Measurements from ENCODE around the gene ATP8A2. TPM values are rescaled to one million over a fixed set of nuclear protein-coding genes. Genes with fewer than 3 reads are reported as not detected.
"Not testable (repeated sequence)": the region's sequence is repeated elsewhere in the genome, so short reads cannot be mapped to it uniquely, and the experiment has no call there.

The ATP8A2 gene
- total RNA-seq, 1 donor from 2014 or later = 2.1 TPM

GRCh38 chr13:26051657-26052311, 680.0 kb downstream of the ATP8A2 start, which contains the start of gene SHISA2:
SHISA2 (minus strand) TSS chr13:26052016; CDS start chr13:26050975, 1,041 bp downstream.
- Histone ChIP-seq H3K36me3 (ENCODE audit: control insufficient read depth in 3 of 3, insufficient read depth in 3 of 3, low read length in 3 of 3) (peaks cover 0 to under 1% (median 0%) of the 10 kb centered on the region in 3 donors), H3K4me1 (ENCODE audit: control insufficient read depth in 3 of 3, insufficient read depth in 3 of 3, low read length in 3 of 3) (peaks cover 11 to 26% (median 16%) of the 10 kb centered on the region in 3 donors), H3K4me3 (ENCODE audit: low read length in 3 of 3) (peak within 1 kb of the TSS; percentile 68 to 75 (median 75)), H3K9me3 (ENCODE audit: control insufficient read depth in 3 of 3, low read length in 3 of 3) (no peaks in the 10 kb centered on the region), H3K9ac (ENCODE audit: low read depth in 1 of 3, low read length in 3 of 3) (peak within 1 kb of the TSS; percentile 64 to 74 (median 66)), H3K27me3 (ENCODE audit: control insufficient read depth in 3 of 3, insufficient read depth in 3 of 3, low read length in 3 of 3) (peaks cover 7 to 38% (median 20%) of the 10 kb centered on the region in 3 donors), H3K27ac (ENCODE audit: low read depth, low read length) (peak within 1 kb of the TSS; percentile 41)

GRCh38 chr13:26052337-26052736, 680.6 kb downstream of the ATP8A2 start:
- H3K27me3 ChIP-seq (ENCODE audit: control insufficient read depth in 3 of 3, insufficient read depth in 3 of 3, low read length in 3 of 3) = peaks cover 7 to 38% (median 20%) of the 10 kb centered on the region in 3 donors
- H3K4me1 ChIP-seq (ENCODE audit: control insufficient read depth in 3 of 3, insufficient read depth in 3 of 3, low read length in 3 of 3) = peaks cover 11 to 26% (median 16%) of the 10 kb centered on the region in 3 donors
- no peaks in the 10 kb centered on the region for H3K36me3 ChIP-seq (ENCODE audit: control insufficient read depth in 3 of 3, insufficient read depth in 3 of 3, low read length in 3 of 3)
- H3K9ac ChIP-seq (ENCODE audit: low read depth in 1 of 3, low read length in 3 of 3) = peak overlapping the region; percentile 64 to 74 (median 66)
- H3K27ac ChIP-seq (ENCODE audit: low read depth, low read length) = peak overlapping the region; percentile 33
- peak overlapping the region; percentile 63 to 75 (median 68) for H3K4me3 ChIP-seq (ENCODE audit: low read length in 3 of 3)
- no peaks in the 10 kb centered on the region for H3K9me3 ChIP-seq (ENCODE audit: control insufficient read depth in 3 of 3, low read length in 3 of 3)

- peaks cover 11 to 23% (median 16%) of the 10 kb centered on the region in 3 donors for H3K4me1 ChIP-seq (ENCODE audit: control insufficient read depth in 3 of 3, insufficient read depth in 3 of 3, low read length in 3 of 3)
- no peak overlapping the region for H3K4me3 ChIP-seq (ENCODE audit: low read length in 3 of 3)
- no peaks in the 10 kb centered on the region for H3K9me3 ChIP-seq (ENCODE audit: control insufficient read depth in 3 of 3, low read length in 3 of 3)
- H3K36me3 ChIP-seq (ENCODE audit: control insufficient read depth in 3 of 3, insufficient read depth in 3 of 3, low read length in 3 of 3) = no peaks in the 10 kb centered on the region
- no peak overlapping the region for H3K9ac ChIP-seq (ENCODE audit: low read depth in 1 of 3, low read length in 3 of 3)
- peaks cover 7 to 31% (median 20%) of the 10 kb centered on the region in 3 donors for H3K27me3 ChIP-seq (ENCODE audit: control insufficient read depth in 3 of 3, insufficient read depth in 3 of 3, low read length in 3 of 3)
- H3K27ac ChIP-seq (ENCODE audit: low read depth, low read length) = no peak overlapping the region
Measured at GRCh38 chr13:26053418-26053980, 681.7 kb downstream of the ATP8A2 start.

GRCh38 chr13:26054896-26055295, 683.1 kb downstream of the ATP8A2 start:
- Histone ChIP-seq H3K9me3 (ENCODE audit: control insufficient read depth in 3 of 3, low read length in 3 of 3) (no peaks in the 10 kb centered on the region), H3K4me1 (ENCODE audit: control insufficient read depth in 3 of 3, insufficient read depth in 3 of 3, low read length in 3 of 3) (peaks cover 6 to 16% (median 13%) of the 10 kb centered on the region in 3 donors), H3K27ac (ENCODE audit: low read depth, low read length) (no peak overlapping the region), H3K36me3 (ENCODE audit: control insufficient read depth in 3 of 3, insufficient read depth in 3 of 3, low read length in 3 of 3) (no peaks in the 10 kb centered on the region), H3K9ac (ENCODE audit: low read depth in 1 of 3, low read length in 3 of 3) (no peak overlapping the region), H3K27me3 (ENCODE audit: control insufficient read depth in 3 of 3, insufficient read depth in 3 of 3, low read length in 3 of 3) (peaks cover 7 to 22% (median 11%) of the 10 kb centered on the region in 3 donors), H3K4me3 (ENCODE audit: low read length in 3 of 3) (no peak overlapping the region)

- no peaks in the 10 kb centered on the region for H3K27me3 ChIP-seq (ENCODE audit: control insufficient read depth in 3 of 3, insufficient read depth in 3 of 3, low read length in 3 of 3)
- H3K9ac ChIP-seq (ENCODE audit: low read depth in 1 of 3, low read length in 3 of 3) = no peak overlapping the region
- H3K27ac ChIP-seq (ENCODE audit: low read depth, low read length) = no peak overlapping the region
- H3K9me3 ChIP-seq (ENCODE audit: control insufficient read depth in 3 of 3, low read length in 3 of 3) = no peaks in the 10 kb centered on the region
- no peak overlapping the region for H3K4me3 ChIP-seq (ENCODE audit: low read length in 3 of 3)
- peaks cover 0 to 5% (median 0%) of the 10 kb centered on the region in 3 donors for H3K4me1 ChIP-seq (ENCODE audit: control insufficient read depth in 3 of 3, insufficient read depth in 3 of 3, low read length in 3 of 3)
- H3K36me3 ChIP-seq (ENCODE audit: control insufficient read depth in 3 of 3, insufficient read depth in 3 of 3, low read length in 3 of 3) = no peaks in the 10 kb centered on the region
Measured at GRCh38 chr13:26058704-26059103, 686.9 kb downstream of the ATP8A2 start.

- Histone ChIP-seq H3K9me3 (ENCODE audit: control insufficient read depth in 3 of 3, low read length in 3 of 3) (no peaks in the 10 kb centered on the region), H3K9ac (ENCODE audit: low read depth in 1 of 3, low read length in 3 of 3) (no peak overlapping the region), H3K4me1 (ENCODE audit: control insufficient read depth in 3 of 3, insufficient read depth in 3 of 3, low read length in 3 of 3) (peaks cover 0 to 5% (median 0%) of the 10 kb centered on the region in 3 donors), H3K27ac (ENCODE audit: low read depth, low read length) (no peak overlapping the region), H3K36me3 (ENCODE audit: control insufficient read depth in 3 of 3, insufficient read depth in 3 of 3, low read length in 3 of 3) (no peaks in the 10 kb centered on the region), H3K27me3 (ENCODE audit: control insufficient read depth in 3 of 3, insufficient read depth in 3 of 3, low read length in 3 of 3) (no peaks in the 10 kb centered on the region), H3K4me3 (ENCODE audit: low read length in 3 of 3) (no peak overlapping the region)
Measured at GRCh38 chr13:26060357-26060756, 688.6 kb downstream of the ATP8A2 start.

- Histone ChIP-seq H3K9me3 (ENCODE audit: control insufficient read depth in 3 of 3, low read length in 3 of 3) (no peaks in the 10 kb centered on the region), H3K9ac (ENCODE audit: low read depth in 1 of 3, low read length in 3 of 3) (no peak overlapping the region), H3K27me3 (ENCODE audit: control insufficient read depth in 3 of 3, insufficient read depth in 3 of 3, low read length in 3 of 3) (no peaks in the 10 kb centered on the region), H3K27ac (ENCODE audit: low read depth, low read length) (no peak overlapping the region), H3K4me3 (ENCODE audit: low read length in 3 of 3) (no peak overlapping the region), H3K4me1 (ENCODE audit: control insufficient read depth in 3 of 3, insufficient read depth in 3 of 3, low read length in 3 of 3) (peaks cover 0 to 5% (median 0%) of the 10 kb centered on the region in 3 donors), H3K36me3 (ENCODE audit: control insufficient read depth in 3 of 3, insufficient read depth in 3 of 3, low read length in 3 of 3) (no peaks in the 10 kb centered on the region)
Measured at GRCh38 chr13:26061256-26061655, 689.5 kb downstream of the ATP8A2 start.

- Histone ChIP-seq H3K9me3 (ENCODE audit: control insufficient read depth in 3 of 3, low read length in 3 of 3) (no peaks in the 10 kb centered on the region), H3K4me1 (ENCODE audit: control insufficient read depth in 3 of 3, insufficient read depth in 3 of 3, low read length in 3 of 3) (peaks cover 0 to 5% (median 0%) of the 10 kb centered on the region in 3 donors), H3K9ac (ENCODE audit: low read depth in 1 of 3, low read length in 3 of 3) (no peak overlapping the region), H3K27ac (ENCODE audit: low read depth, low read length) (peak overlapping the region; percentile 47), H3K4me3 (ENCODE audit: low read length in 3 of 3) (no peak overlapping the region), H3K27me3 (ENCODE audit: control insufficient read depth in 3 of 3, insufficient read depth in 3 of 3, low read length in 3 of 3) (no peaks in the 10 kb centered on the region), H3K36me3 (ENCODE audit: control insufficient read depth in 3 of 3, insufficient read depth in 3 of 3, low read length in 3 of 3) (no peaks in the 10 kb centered on the region)
Measured at GRCh38 chr13:26061947-26062346, 690.2 kb downstream of the ATP8A2 start.

GRCh38 chr13:26062853-26063444, 691.2 kb downstream of the ATP8A2 start:
- Histone ChIP-seq H3K36me3 (ENCODE audit: control insufficient read depth in 3 of 3, insufficient read depth in 3 of 3, low read length in 3 of 3) (no peaks in the 10 kb centered on the region), H3K4me1 (ENCODE audit: control insufficient read depth in 3 of 3, insufficient read depth in 3 of 3, low read length in 3 of 3) (peaks cover 0 to 5% (median 0%) of the 10 kb centered on the region in 3 donors), H3K9me3 (ENCODE audit: control insufficient read depth in 3 of 3, low read length in 3 of 3) (no peaks in the 10 kb centered on the region), H3K9ac (ENCODE audit: low read depth in 1 of 3, low read length in 3 of 3) (no peak overlapping the region), H3K27me3 (ENCODE audit: control insufficient read depth in 3 of 3, insufficient read depth in 3 of 3, low read length in 3 of 3) (no peaks in the 10 kb centered on the region), H3K4me3 (ENCODE audit: low read length in 3 of 3) (no peak overlapping the region), H3K27ac (ENCODE audit: low read depth, low read length) (no peak overlapping the region)

GRCh38 chr13:26066492-26066891, 694.7 kb downstream of the ATP8A2 start:
- not testable (repeated sequence) for H3K27me3 ChIP-seq (ENCODE audit: control insufficient read depth in 3 of 3, insufficient read depth in 3 of 3, low read length in 3 of 3); H3K4me3 ChIP-seq (ENCODE audit: low read length in 3 of 3); H3K36me3 ChIP-seq (ENCODE audit: control insufficient read depth in 3 of 3, insufficient read depth in 3 of 3, low read length in 3 of 3); H3K9ac ChIP-seq (ENCODE audit: low read depth in 1 of 3, low read length in 3 of 3); H3K27ac ChIP-seq (ENCODE audit: low read depth, low read length); H3K4me1 ChIP-seq (ENCODE audit: control insufficient read depth in 3 of 3, insufficient read depth in 3 of 3, low read length in 3 of 3); H3K9me3 ChIP-seq (ENCODE audit: control insufficient read depth in 3 of 3, low read length in 3 of 3)
